Inflammatory macrophage (primary cell): ENCODE results near the gene FUT6.

ENCODE experiments used
- DNase-seq, 2 donors: peaks; one replicate each; pipeline ENCODE4 v3.0.0-alpha.2; 2020 to 2022

The FUT6 gene

GRCh38 chr19:5804516-5805461 lies 34.7 kb downstream of the FUT6 start, which contains the start of gene NRTN:
Gene NRTN, plus strand, starts transcription at chr19:5805067. Its CDS starts 19,099 bp downstream, at chr19:5824166.
- DNase-seq = no peak

- peak; percentile 86 to 87 for DNase-seq
These were observed 35.6 kb downstream of the FUT6 start for GRCh38 chr19:5803752-5804515.

- no peak for DNase-seq
These were observed 36.1 kb downstream of the FUT6 start for GRCh38 chr19:5803441-5803751.

GRCh38 chr19:5801796-5802619 lies 37.5 kb downstream of the FUT6 start:
- DNase-seq = no peak

GRCh38 chr19:5800361-5801270 lies 38.9 kb downstream of the FUT6 start:
- no peak for DNase-seq

GRCh38 chr19:5799247-5800241 lies 40.0 kb downstream of the FUT6 start:
- no peak for DNase-seq

- DNase-seq = no peak
These were observed 41.3 kb downstream of the FUT6 start for GRCh38 chr19:5798244-5798643.

GRCh38 chr19:5795382-5795919 lies 44.1 kb downstream of the FUT6 start:
- no peak for DNase-seq

- no peak for DNase-seq
These were observed 46.3 kb downstream of the FUT6 start for GRCh38 chr19:5793188-5793587.

- no peak for DNase-seq
These were observed 47.3 kb downstream of the FUT6 start for GRCh38 chr19:5792224-5792623.

GRCh38 chr19:5790559-5791520 lies 48.7 kb downstream of the FUT6 start, which contains the start of gene DUS3L:
Gene DUS3L, minus strand, starts transcription at chr19:5791163. Its CDS starts 22 bp downstream, at chr19:5791141.
- DNase-seq = peak; percentile 99

GRCh38 chr19:5789886-5790558 lies 49.5 kb downstream of the FUT6 start:
- DNase-seq = no peak

- DNase-seq = no peak
These were observed 50.1 kb downstream of the FUT6 start for GRCh38 chr19:5789351-5789761.

- DNase-seq = no peak
These were observed 51.1 kb downstream of the FUT6 start for GRCh38 chr19:5788422-5788821.

- DNase-seq = no peak
These were observed 51.9 kb downstream of the FUT6 start for GRCh38 chr19:5787409-5788182.

GRCh38 chr19:5786593-5787408 lies 52.7 kb downstream of the FUT6 start:
- no peak for DNase-seq
